HepG2 (cell line): ENCODE results near the gene ST14. TPM values are rescaled to one million over a fixed set of nuclear protein-coding genes. Genes with fewer than 3 reads are reported as not detected.
A peak's percentile ranks its signal among the peaks of the same experiment; 100 is the strongest.

Source experiments
- BHLHE40 ChIP-seq: IDR thresholded peaks from 2 replicates; pipeline ENCODE4 v1.6.1; 2011; ENCODE audit warnings: low read length, improper control_type of control experiment
- FOSL1 ChIP-seq: sonication (generic); formaldehyde crosslinking; IDR thresholded peaks from 2 replicates; pipeline ENCODE4 v1.9.0; 2021; ENCODE audit warnings: missing genetic modification reagents, borderline replicate concordance
- GABPA ChIP-seq, 2 experiments: IDR thresholded peaks; 2 replicates each; pipeline ENCODE4 v1.6.1; 2011 to 2016; ENCODE audit warnings: low read depth in 2 of 2, low read length in 1 of 2, missing biosample characterization in 1 of 2, missing genetic modification characterization in 1 of 2
- HOXA3 ChIP-seq: sonication (generic); formaldehyde crosslinking; IDR thresholded peaks from 2 replicates; pipeline ENCODE4 v1.5.0; 2020; ENCODE audit warnings: missing genetic modification reagents
- IRF9 ChIP-seq: sonication (generic); formaldehyde crosslinking; IDR thresholded peaks from 2 replicates; pipeline ENCODE4 v1.8.0; 2022; ENCODE audit warnings: missing genetic modification reagents, mild to moderate bottlenecking, borderline replicate concordance
- THAP9 ChIP-seq: sonication (generic); formaldehyde crosslinking; IDR thresholded peaks from 2 replicates; pipeline ENCODE4; 2020; ENCODE audit warnings: missing genetic modification reagents, mild to moderate bottlenecking, borderline replicate concordance
- ZFX ChIP-seq: sonication (generic); formaldehyde crosslinking; IDR thresholded peaks from 2 replicates; pipeline ENCODE4 v1.4.0; 2020; ENCODE audit warnings: mild to moderate bottlenecking, low read depth, missing genetic modification reagents, moderate library complexity
- ZNF205 ChIP-seq: IDR thresholded peaks from 2 replicates; pipeline ENCODE4 v1.6.1; 2018; ENCODE audit warnings: missing biosample characterization, missing genetic modification reagents
- ZNF263 ChIP-seq: sonication (generic); formaldehyde crosslinking; IDR thresholded peaks from 2 replicates; pipeline ENCODE4 v1.4.0; 2020; ENCODE audit warnings: missing genetic modification reagents
- ZNF7 ChIP-seq: IDR thresholded peaks from 2 replicates; pipeline ENCODE4 v1.6.1; 2016; ENCODE audit warnings: missing biosample characterization, missing genetic modification reagents
- ZNF777 ChIP-seq: sonication (generic); formaldehyde crosslinking; IDR thresholded peaks from 2 replicates; pipeline ENCODE4 v1.4.0; 2020; ENCODE audit warnings: missing genetic modification reagents
- polyA plus RNA-seq, 8 experiments: library from polyadenylated mRNA; depleted of rRNA in 3 of 8; stranded (reverse) in 7 of 8; unstranded in 1 of 8; fragments of >200 nt; fragmentation: Illumina TruSeq in 4 of 8; extraction: Trizol in 4 of 8; gene quantifications; 2 replicates each; pipeline versions ENCODE4 v1.2.1 to v1.2.3, GENCODE V29; 2011 to 2016; ENCODE audit warnings: low read depth in 4 of 8, missing spikeins in 1 of 8, mixed read lengths in 1 of 8; ENCODE audit not compliant: insufficient read depth in 1 of 8
- total RNA-seq, 5 experiments: library from RNA; depleted of rRNA; stranded (reverse); fragments of >200 nt; fragmentation: Illumina TruSeq; extraction: Trizol; gene quantifications; 2 replicates each; pipeline ENCODE4 v1.2.3, GENCODE V29; 2016; ENCODE audit warnings: low read depth in 1 of 5

ST14 gene
- total and polyA plus RNA-seq, 2 of the 13 experiments (the other 11 are each of a cell fraction or from before 2014, with no cell fraction given) = 0.88 to 1.4 TPM

- TF ChIP-seq HOXA3 (CRISPR knock-in tag) (no peak), ZNF205 (no peak), ZNF7 (CRISPR knock-in tag) (no peak), ZNF777 (CRISPR knock-in tag) (no peak), IRF9 (CRISPR knock-in tag) (0 out of 2 replicates have a peak, but pooled peaks have one; percentile 32), GABPA (IDR thresholded peaks at IDR 0.05; ENCODE audit: low read depth, low read length) (no peak), GABPA (CRISPR knock-in tag; IDR thresholded peaks at IDR 0.05; ENCODE audit: low read depth) (no peak), FOSL1 (CRISPR knock-in tag) (no peak), BHLHE40 (no peak), ZFX (CRISPR knock-in tag) (0 out of 2 replicates have a peak, but pooled peaks have one; percentile 30), THAP9 (CRISPR knock-in tag) (no peak), ZNF263 (CRISPR knock-in tag) (no peak)
These were observed 52.9 kb downstream of the ST14 start (continued) for GRCh38 chr11:130212431-130212961.
